ENCODE measurements around the gene TSHZ2. TPM values are rescaled to one million over a fixed set of nuclear protein-coding genes. Genes with fewer than 3 reads are reported as not detected.

The TSHZ2 gene
- total and polyA plus RNA-seq, 9 of the 15 experiments (the other 6 are each of a cell fraction or from before 2014, with no cell fraction given): 0.03 to 0.20 (median 0.05) TPM; not detected in 4

GRCh38 chr20:53428588-53428987, 456.4 kb downstream of the TSHZ2 start:
- no peaks in the 10 kb centered on the region for H3K4me1 ChIP-seq (replicated peaks in 1 of 2; ENCODE audit: control insufficient read depth in 2 of 2, insufficient read depth in 2 of 2, low read length in 2 of 2)
- H3K9me3 ChIP-seq (replicated peaks; ENCODE audit: control insufficient read depth, insufficient read depth, low read depth, low read length): no peaks in the 10 kb centered on the region
- FAIRE-seq: no peak
- H3K27ac ChIP-seq (ENCODE audit: extremely low read depth, low read depth, low read length): no peak overlapping the region
- H3K36me3 ChIP-seq (ENCODE audit: control insufficient read depth, insufficient read depth, low read length): no peaks in the 10 kb centered on the region
- no peak overlapping the region for H3K4me2 ChIP-seq (ENCODE audit: insufficient read depth, low read length)
- no peak for ATAC-seq
- H2AFZ ChIP-seq (ENCODE audit: low read depth, low read length): no peak overlapping the region
- in situ Hi-C loops (cut with MboI) (no loop called here), intact Hi-C loops (cut with micrococcal nuclease) (loop anchor here (10.0 kb wide), 1 partner anchor 636 kb away; no protein-coding TSS in a partner anchor)
- no peaks in the 10 kb centered on the region for H3K79me2 ChIP-seq (ENCODE audit: control insufficient read depth, insufficient read depth, low read length)
- POLR2A ChIA-PET: no interaction called here
- BruUV-seq (replicated peaks): no TSS peak
- no peak for DNase-seq (ENCODE audit: extremely low read depth in 1 of 4, low spot score in 3 of 4)
- H3K4me3 ChIP-seq: no peak overlapping the region
- peaks cover 2 to 4% of the 10 kb centered on the region in 2 experiments; a peak in 2 of 5 replicates for H3K27me3 ChIP-seq (ENCODE audit: control insufficient read depth in 2 of 2, insufficient read depth in 2 of 2, low read length in 2 of 2)
- H4K20me1 ChIP-seq (replicated peaks; ENCODE audit: control insufficient read depth, insufficient read depth, low read length): no peaks in the 10 kb centered on the region
- 0% methylated on average over 3 of the region's 3 CpGs for WGBS (ENCODE audit: insufficient coverage, low coverage, missing lambda C conversion rate)
- no peak for TF ChIP-seq CHAMP1 (IDR thresholded peaks at IDR 0.05)
- TF ChIP-seq MEIS2 (IDR thresholded peaks at IDR 0.05; ENCODE audit: partially characterized antibody): peak; percentile 3
- no peak overlapping the region for H3K9ac ChIP-seq (ENCODE audit: insufficient read depth in 1 of 2, low read depth in 2 of 2, low read length in 2 of 2)
- H3K9me1 ChIP-seq (ENCODE audit: control insufficient read depth, insufficient read depth, low read length): no peaks in the 10 kb centered on the region
- CTCF ChIA-PET (ENCODE audit: low intra/inter-chr PET ratio): no interaction called here

GRCh38 chr20:53428996-53429395, 456.8 kb downstream of the TSHZ2 start:
- Histone ChIP-seq H3K79me2 (ENCODE audit: control insufficient read depth, insufficient read depth, low read length) (no peaks in the 10 kb centered on the region), H3K9me3 (replicated peaks; ENCODE audit: control insufficient read depth, insufficient read depth, low read depth, low read length) (no peaks in the 10 kb centered on the region), H3K9me1 (ENCODE audit: control insufficient read depth, insufficient read depth, low read length) (no peaks in the 10 kb centered on the region), H2AFZ (ENCODE audit: low read depth, low read length) (no peak overlapping the region), H3K4me1 (replicated peaks in 1 of 2; ENCODE audit: control insufficient read depth in 2 of 2, insufficient read depth in 2 of 2, low read length in 2 of 2) (no peaks in the 10 kb centered on the region), H3K4me2 (ENCODE audit: insufficient read depth, low read length) (no peak overlapping the region), H3K4me3 (no peak overlapping the region), H3K36me3 (ENCODE audit: control insufficient read depth, insufficient read depth, low read length) (no peaks in the 10 kb centered on the region), H3K27me3 (ENCODE audit: control insufficient read depth in 2 of 2, insufficient read depth in 2 of 2, low read length in 2 of 2) (peaks cover under 1 to 2% of the 10 kb centered on the region in 2 experiments; a peak in 2 of 5 replicates), H3K9ac (ENCODE audit: insufficient read depth in 1 of 2, low read depth in 2 of 2, low read length in 2 of 2) (no peak overlapping the region), H3K27ac (ENCODE audit: extremely low read depth, low read depth, low read length) (no peak overlapping the region), H4K20me1 (replicated peaks; ENCODE audit: control insufficient read depth, insufficient read depth, low read length) (no peaks in the 10 kb centered on the region)
- WGBS (ENCODE audit: insufficient coverage, low coverage, missing lambda C conversion rate): 5% methylated on average over 3 of the region's 3 CpGs
- no TSS peak for BruUV-seq (replicated peaks)
- no peak for DNase-seq (ENCODE audit: extremely low read depth in 1 of 4, low spot score in 3 of 4)
- POLR2A ChIA-PET: no interaction called here
- FAIRE-seq: no peak
- no peak for ATAC-seq
- CTCF ChIA-PET (ENCODE audit: low intra/inter-chr PET ratio): no interaction called here
- in situ Hi-C loops (cut with MboI): no loop called here
- intact Hi-C loops (cut with micrococcal nuclease): loop anchor here (10.0 kb wide), 1 partner anchor 636 kb away; no protein-coding TSS in a partner anchor
- TF ChIP-seq CUX1 (CRISPR knock-in tag; IDR thresholded peaks at IDR 0.05) (no peak), SMC3 (conservative IDR thresholded peaks at IDR 0.05; ENCODE audit: insufficient read depth, low read depth, low read length) (no peak), ZBTB9 (CRISPR knock-in tag; IDR thresholded peaks at IDR 0.05) (no peak), RCOR1 (IDR thresholded peaks at IDR 0.05; ENCODE audit: borderline replicate concordance in 1 of 2, low read depth in 2 of 2, low read length in 2 of 2) (no peak)
